LNCAP (cell line): ENCODE measurements around the gene TEPSIN.

Experiments used
- TF ChIP-seq, protein P1 (sequence below): fragments of 450-650 bp; IDR thresholded peaks from 2 replicates; pipeline ENCODE4 v1.5.1; 2017; ENCODE audit warnings: mild to moderate bottlenecking

TEPSIN gene

GRCh38 chr17:81200201-81200600 is 38.7 kb downstream of the TEPSIN start:
- TF ChIP-seq, protein P1, sequence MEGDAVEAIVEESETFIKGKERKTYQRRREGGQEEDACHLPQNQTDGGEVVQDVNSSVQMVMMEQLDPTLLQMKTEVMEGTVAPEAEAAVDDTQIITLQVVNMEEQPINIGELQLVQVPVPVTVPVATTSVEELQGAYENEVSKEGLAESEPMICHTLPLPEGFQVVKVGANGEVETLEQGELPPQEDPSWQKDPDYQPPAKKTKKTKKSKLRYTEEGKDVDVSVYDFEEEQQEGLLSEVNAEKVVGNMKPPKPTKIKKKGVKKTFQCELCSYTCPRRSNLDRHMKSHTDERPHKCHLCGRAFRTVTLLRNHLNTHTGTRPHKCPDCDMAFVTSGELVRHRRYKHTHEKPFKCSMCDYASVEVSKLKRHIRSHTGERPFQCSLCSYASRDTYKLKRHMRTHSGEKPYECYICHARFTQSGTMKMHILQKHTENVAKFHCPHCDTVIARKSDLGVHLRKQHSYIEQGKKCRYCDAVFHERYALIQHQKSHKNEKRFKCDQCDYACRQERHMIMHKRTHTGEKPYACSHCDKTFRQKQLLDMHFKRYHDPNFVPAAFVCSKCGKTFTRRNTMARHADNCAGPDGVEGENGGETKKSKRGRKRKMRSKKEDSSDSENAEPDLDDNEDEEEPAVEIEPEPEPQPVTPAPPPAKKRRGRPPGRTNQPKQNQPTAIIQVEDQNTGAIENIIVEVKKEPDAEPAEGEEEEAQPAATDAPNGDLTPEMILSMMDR, result no peak

DNA sequence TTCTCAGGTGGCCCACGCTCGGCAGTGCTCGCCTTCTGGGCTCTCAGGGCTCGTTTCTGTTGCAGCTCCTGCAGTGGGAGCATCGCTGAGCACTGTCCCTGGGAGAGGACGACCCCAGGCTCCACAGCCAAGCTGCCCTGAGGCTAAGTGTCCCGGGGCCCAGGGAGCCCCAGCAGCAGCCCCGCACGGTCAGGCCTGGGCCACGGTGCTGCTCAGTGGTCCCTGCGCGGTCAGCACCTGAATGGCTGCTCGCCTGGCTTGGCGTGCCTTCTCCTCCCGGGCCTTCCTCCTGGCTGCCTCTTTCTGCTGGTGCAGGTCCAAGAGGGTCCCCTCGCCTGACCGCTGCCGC is 39.4 kb downstream of the TEPSIN start:
- TF ChIP-seq, protein P1, result no peak

GRCh38 chr17:81198826-81199481 is 39.9 kb downstream of the TEPSIN start:
- TF ChIP-seq, protein P1, result no peak

GRCh38 chr17:81197831-81198490 is 40.9 kb downstream of the TEPSIN start:
- TF ChIP-seq, protein P1, result no peak

- TF ChIP-seq, protein P1, result no peak
These were observed 41.5 kb downstream of the TEPSIN start for GRCh38 chr17:81197409-81197795.

DNA sequence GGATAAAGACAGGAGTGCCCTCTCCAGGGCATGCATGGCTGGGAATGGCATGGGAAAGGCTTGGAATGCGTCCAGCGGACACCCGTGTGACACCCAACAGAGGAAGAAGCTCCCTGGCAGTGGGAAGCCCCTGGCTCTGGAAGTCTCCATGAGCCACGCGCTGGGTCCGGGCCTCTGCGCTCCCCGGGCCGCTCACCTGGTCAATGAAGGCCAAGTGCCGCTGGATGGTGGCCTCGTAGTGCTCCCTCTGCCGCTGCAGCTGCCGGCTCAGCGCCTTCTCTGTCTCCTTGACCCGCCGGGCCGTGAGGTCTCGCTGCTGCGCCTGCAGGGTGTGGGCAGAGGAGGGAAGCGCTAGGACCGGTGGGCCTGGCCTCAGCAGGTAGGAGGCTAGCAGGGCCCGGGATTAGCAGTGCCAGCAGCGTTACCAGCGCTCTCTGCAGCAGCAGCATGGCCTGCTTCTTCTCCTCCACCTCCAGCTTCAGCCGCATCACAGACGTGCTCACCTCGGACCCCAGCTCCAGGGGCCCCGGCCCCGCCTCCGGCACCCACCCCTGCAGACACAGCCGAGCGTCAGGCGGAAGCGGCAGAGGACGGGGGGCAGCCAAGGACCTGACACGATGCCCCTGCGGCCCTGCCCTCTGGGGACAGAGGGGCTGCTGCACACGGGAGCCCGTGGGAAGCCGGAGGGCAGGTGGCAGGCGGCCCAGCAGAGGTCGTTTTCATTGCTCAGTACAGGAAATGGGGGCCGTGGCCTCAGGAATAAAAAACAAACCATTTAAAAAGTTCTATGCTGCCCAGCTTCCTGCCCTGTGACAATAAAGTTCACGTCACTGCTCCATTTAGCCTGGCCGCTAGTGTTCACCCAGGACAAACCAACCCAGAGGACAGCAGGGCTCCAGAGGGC is 42.1 kb downstream of the TEPSIN start:
- TF ChIP-seq, protein P1, result no peak

GRCh38 chr17:81195941-81196495 is 42.8 kb downstream of the TEPSIN start:
- TF ChIP-seq, protein P1, result no peak
